HCT116 (cell line): ENCODE results near the gene CHST5. TPM values are rescaled to one million over a fixed set of nuclear protein-coding genes. Genes with fewer than 3 reads are reported as not detected.

Experiments used
- ATAC-seq: fragments of 200-7000 bp; cut with Tn5 transposase; 2 replicates; pipeline ENCODE4 v1.9.1; 2020; ENCODE audit warnings: mild to moderate bottlenecking, moderate library complexity
- BruUV-seq: library from RNA; stranded (reverse); fragments of 400-500 nt; replicated peaks from 2 replicates; lab custom pipeline; 2021; lab: Mats Ljungman, UMichigan
- CTCF ChIA-PET: fragments of 300-600 bp; sonication (Branson Sonifier 250); formaldehyde crosslinking; loops from one replicate; lab custom pipeline; 2021; ENCODE audit warnings: antibody characterized with exemption; lab: Charles Lee
- POLR2A ChIA-PET: fragments of 300-600, 350-600 bp; sonication (Branson Sonifier 250); formaldehyde crosslinking; loops from one replicate; lab custom pipeline; 2021; ENCODE audit warnings: antibody characterized with exemption; lab: Charles Lee
- RAD21 ChIA-PET, 2 experiments: fragments of 300-600 bp; sonication (Branson Sonifier 250); formaldehyde crosslinking; loops; one replicate each; lab custom pipeline; 2023; ENCODE audit warnings: low total read pairs in 2 of 2; ENCODE audit not compliant: uncharacterized antibody in 2 of 2, unreplicated experiment in 2 of 2, low non-redundant PET in 1 of 2; lab: Charles Lee
- DNase-seq: peaks from one replicate; pipeline ENCODE4 v3.0.0-alpha.2; 2010; ENCODE audit warnings: low read depth, low spot score
- H2AFZ ChIP-seq: fragments of 200-600 bp; shearing (Covaris generic), sonication (generic); 2 replicates; pipeline ENCODE4 v1.6.1; 2017; ENCODE audit warnings: low read depth, mixed run types, mixed read lengths, antibody characterized with exemption, low read length; ENCODE audit not compliant: poor library complexity, severe bottlenecking
- H3K27ac ChIP-seq: 2 replicates; pipeline ENCODE4 v1.5.1; 2012; ENCODE audit warnings: low read depth, low read length
- H3K27me3 ChIP-seq: fragments of 200-600 bp; sonication (generic); 2 replicates; pipeline ENCODE4 v1.6.1; 2016; ENCODE audit warnings: mixed run types, low read length, mixed read lengths; ENCODE audit not compliant: insufficient read depth
- H3K36me3 ChIP-seq, 2 experiments: fragments of 200-500 bp in 1 of 2; fragments of 200-600 bp in 1 of 2; sonication (Bioruptor generic) in 1 of 2; sonication (generic) in 1 of 2; 2 replicates each; pipeline versions ENCODE4 v1.5.1 to v1.6.1; 2014 to 2016; ENCODE audit warnings: low read length in 2 of 2, inconsistent platforms in 1 of 2, mixed read lengths in 1 of 2, mixed run types in 1 of 2; ENCODE audit not compliant: insufficient read depth in 2 of 2, control insufficient read depth in 1 of 2
- H3K4me1 ChIP-seq, 2 experiments: fragments of 200-600 bp in 1 of 2; sonication (generic) in 1 of 2; 2 replicates each; pipeline versions ENCODE4 v1.5.1 to v1.6.1; 2012 to 2017; ENCODE audit warnings: low read length in 2 of 2, inconsistent platforms in 1 of 2, mild to moderate bottlenecking in 1 of 2, mixed read lengths in 1 of 2, mixed run types in 1 of 2, moderate library complexity in 1 of 2; ENCODE audit not compliant: insufficient read depth in 2 of 2, control insufficient read depth in 1 of 2
- H3K4me2 ChIP-seq: fragments of 200-600 bp; sonication (generic); 2 replicates; pipeline ENCODE4 v1.6.1; 2017; ENCODE audit warnings: mixed run types, low read length, mixed read lengths
- H3K4me3 ChIP-seq, 2 experiments: fragments of 200-600 bp in 1 of 2; sonication (generic) in 1 of 2; replicated peaks in 1 of 2; 2 replicates each; pipeline ENCODE4 v1.5.1; 2011 to 2016; ENCODE audit warnings: low read length in 2 of 2, control low read depth in 1 of 2, low read depth in 1 of 2, mild to moderate bottlenecking in 1 of 2, mixed read lengths in 1 of 2, mixed run types in 1 of 2
- H3K79me2 ChIP-seq: fragments of 200-600 bp; sonication (generic); 2 replicates; pipeline ENCODE4 v1.6.1; 2017; ENCODE audit warnings: mild to moderate bottlenecking, mixed run types, low read length, moderate library complexity, mixed read lengths; ENCODE audit not compliant: insufficient read depth
- H3K9ac ChIP-seq: fragments of 200-600 bp; sonication (generic); 2 replicates; pipeline ENCODE4 v1.6.1; 2016; ENCODE audit warnings: low read length, mixed read lengths
- H3K9me2 ChIP-seq: fragments of 200-600 bp; sonication (generic), shearing (Covaris generic); 2 replicates; pipeline ENCODE4 v1.6.1; 2017; ENCODE audit warnings: mixed run types, mild to moderate bottlenecking, moderate library complexity; ENCODE audit not compliant: insufficient read depth
- H3K9me3 ChIP-seq, 2 experiments: fragments of 200-500 bp in 1 of 2; fragments of 200-600 bp in 1 of 2; sonication (Bioruptor generic) in 1 of 2; sonication (generic) in 1 of 2; 2 replicates each; pipeline ENCODE4 v1.6.1; 2014 to 2017; ENCODE audit warnings: low read length in 2 of 2, mixed read lengths in 2 of 2, inconsistent platforms in 1 of 2, low read depth in 1 of 2, mild to moderate bottlenecking in 1 of 2, mixed run types in 1 of 2, moderate library complexity in 1 of 2; ENCODE audit not compliant: control insufficient read depth in 1 of 2, insufficient read depth in 1 of 2
- H4K20me1 ChIP-seq: fragments of 200-600 bp; sonication (generic), shearing (Covaris generic); 2 replicates; pipeline ENCODE4 v1.6.1; 2017; ENCODE audit warnings: mixed run types, mild to moderate bottlenecking, moderate library complexity; ENCODE audit not compliant: insufficient read depth
- MAX ChIP-seq: IDR thresholded peaks from 2 replicates; pipeline ENCODE4 v1.6.1; 2012
- POLR2AphosphoS5 ChIP-seq: IDR thresholded peaks from 2 replicates; pipeline ENCODE4 v1.6.1; 2011; ENCODE audit warnings: mild to moderate bottlenecking, low read depth, low read length, moderate library complexity
- REST ChIP-seq: IDR thresholded peaks from 2 replicates; pipeline ENCODE4 v1.6.1; 2012; ENCODE audit warnings: low read depth
- ZFX ChIP-seq: fragments of 450-650 bp; IDR thresholded peaks from 2 replicates; pipeline ENCODE4 v1.6.1; 2017
- ZNF274 ChIP-seq: fragments of 200-500 bp; sonication (Bioruptor generic); IDR thresholded peaks from 2 replicates; pipeline ENCODE4 v1.6.1; 2014; ENCODE audit warnings: mild to moderate bottlenecking, low read depth, low read length, inconsistent platforms
- intact Hi-C: fragments of 100-400 bp; cut with micrococcal nuclease; formaldehyde crosslinking; loops from 2 replicates; pipeline ENCODE4 v1.10.0; 2022
- total RNA-seq: library from RNA; stranded (reverse); gene quantifications from one replicate; pipeline ENCODE4 v1.2.1, GENCODE V29; 2021; ENCODE audit not compliant: unreplicated experiment

CHST5 gene
- total RNA-seq, 1 experiment from 2014 or later: 0.32 TPM

DNA sequence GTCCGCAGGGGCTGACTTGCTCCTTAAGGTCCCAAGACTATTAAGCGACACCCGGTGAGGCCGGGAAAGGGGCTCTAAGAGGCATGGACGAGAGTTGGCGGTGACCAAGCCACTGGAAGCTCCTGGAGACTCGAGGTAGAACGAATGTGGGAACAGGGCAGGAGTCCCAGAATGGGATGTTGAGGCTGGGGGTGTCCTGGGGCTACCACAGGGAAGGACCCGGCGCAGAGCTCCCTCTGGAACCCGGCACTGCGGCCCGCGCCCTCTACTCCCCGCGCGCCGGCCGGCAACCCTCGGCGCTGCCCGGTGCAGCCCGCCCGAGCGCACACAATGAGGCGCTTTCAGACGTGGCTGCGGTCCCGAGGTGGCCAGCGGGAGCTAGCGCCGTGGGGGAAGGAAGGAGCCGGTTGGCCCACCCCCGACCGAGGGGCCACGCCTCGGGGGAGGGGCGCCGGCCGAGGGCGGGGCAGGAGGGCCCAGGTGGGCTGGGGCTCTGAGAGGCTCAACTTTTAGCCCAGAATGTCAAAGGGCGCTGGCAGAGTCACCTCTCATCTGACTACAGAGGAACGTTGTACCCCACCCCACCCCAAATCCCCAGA, 40.7 kb downstream of the CHST5 start, which contains the start of gene CHST6 (continued):
- no peak for TF ChIP-seq REST
- TF ChIP-seq MAX: no peak; the same call in 1 of the 2 replicates

- Histone ChIP-seq H3K4me3 (peak overlapping the region; percentile 50 to 70), H3K4me2 (peak overlapping the region; percentile 94), H2AFZ (no peak overlapping the region), H3K9ac (peak overlapping the region; percentile 76), H3K27me3 (no peaks in the 10 kb centered on the region), H3K36me3 (no peaks in the 10 kb centered on the region), H3K79me2 (peaks cover 5% of the 10 kb centered on the region; the same call in 1 of the 2 replicates), H3K4me1 (peaks cover 25 to 41% of the 10 kb centered on the region in 2 experiments), H4K20me1 (no peaks in the 10 kb centered on the region), H3K27ac (peak overlapping the region; percentile 30; the same call in 1 of the 2 replicates), H3K9me2 (no peaks in the 10 kb centered on the region), H3K9me3 (no peaks in the 10 kb centered on the region)
- ATAC-seq (no peak), DNase-seq (no peak)
- intact Hi-C loops: no loop called here
- ChIA-PET POLR2A (interaction anchor here (0.6 to 1.5 kb wide), 4 partner anchors 9 to 50 kb away, joined by 3 to 7 read pairs (median 4); no protein-coding TSS in a partner anchor), RAD21 (no interaction called here), CTCF (interaction anchor here (1.3 to 1.8 kb wide), 2 partner anchors 23 to 30 kb away, joined by 3 to 11 read pairs; no protein-coding TSS in a partner anchor)
- BruUV-seq: TSS peak; percentile 67
- TF ChIP-seq POLR2AphosphoS5 (no peak), MAX (no peak), ZFX (no peak), ZNF274 (no peak)
Observed at GRCh38 chr16:75494661-75495075, 41.2 kb downstream of the CHST5 start.
